Right cardiac atrium (tissue), 5 donors: Measurements from ENCODE around the gene PIK3R2. TPM values are rescaled to one million over a fixed set of nuclear protein-coding genes. Genes with fewer than 3 reads are reported as not detected.
"Not testable (repeated sequence)": the region's sequence is repeated elsewhere in the genome, so short reads cannot be mapped to it uniquely, and the experiment has no call there.

Experiments
- ATAC-seq, 2 donors: fragments of 200-7000 bp; cut with Tn5 transposase; one replicate each; pipeline versions ENCODE4 v1.8.0 to v1.9.1; 2020; ENCODE audit warnings: moderate library complexity in 2 of 2, mild to moderate bottlenecking in 1 of 2
- DNase-seq, 3 donors: peaks; one replicate each; pipeline ENCODE4 v3.0.0-alpha.2; 2020
- H3K27ac ChIP-seq: one replicate; pipeline ENCODE4 v1.5.1; 2013; ENCODE audit warnings: mild to moderate bottlenecking, low read length, control low read depth, moderate library complexity
- H3K27me3 ChIP-seq: one replicate; pipeline ENCODE4 v1.6.1; 2013; ENCODE audit not compliant: control insufficient read depth, insufficient read depth
- H3K4me1 ChIP-seq: one replicate; pipeline ENCODE4 v1.6.1; 2013; ENCODE audit warnings: low read length; ENCODE audit not compliant: control insufficient read depth, insufficient read depth
- H3K4me3 ChIP-seq: one replicate; pipeline ENCODE4 v1.5.1; 2013; ENCODE audit warnings: low read length, control low read depth
- H3K9me3 ChIP-seq: one replicate; pipeline ENCODE4 v1.6.1; 2013; ENCODE audit warnings: low read length; ENCODE audit not compliant: control insufficient read depth
- WGBS: extraction: QIAGEN DNeasy Blood & Tissue Kit; methylation state at CpG from one replicate; pipeline ENCODE4 v1.1.7; 2013; 5-methylcytosine and 5-hydroxymethylcytosine counted together
- intact Hi-C, 4 donors: fragments of 100-400 bp; cut with DNase I; formaldehyde crosslinking; loops; one replicate each; pipeline versions ENCODE4 v1.11.0 to v1.14.0; 2022 to 2023
- long read RNA-seq, 4 donors: library from polyadenylated mRNA; unstranded; transcript quantifications; one replicate each; pipeline ENCODE4 v2.0.0, GENCODE V29; 2020 to 2021
- polyA plus RNA-seq: library from polyadenylated mRNA; stranded (reverse); fragments of 200-250 nt; gene quantifications from one replicate; pipeline ENCODE4 v1.2.3, GENCODE V29; 2013
- total RNA-seq, 4 donors: library from RNA; stranded (reverse); fragmentation: NEBNext Ultra II Directional; extraction: Animal tissue kit (Norgen Biotek cat#: 25700); gene quantifications; one replicate each; pipeline ENCODE4 v1.2.1, GENCODE V29; 2021
- donor health status: healthy with polysubstance abuse.
- donor health status: DM: no; HTN: yes; CAD: no.
- donor health status: DM: no; HTN: no; CAD: no.
- donor health status: DM: no; HTN: yes; CAD: no; lungs with severe emphysema.
- donor health status: DM: yes; HTN: yes; CAD: no.

Gene PIK3R2
- 10 to 100 TPM; 21.3 to 30.1 (median 26.4) TPM for total RNA-seq
- polyA plus RNA-seq: 7.1 TPM
- long read RNA-seq, donor 1, full-length matches to known transcripts: 15 of 23 reads
- long read RNA-seq, donor 1, partial matches to known transcripts: 5 of 23 reads
- long read RNA-seq, donor 1, other reads (novel, unspliced or antisense): 3 of 23 reads
- long read RNA-seq, donor 2, full-length matches to known transcripts: 37 of 49 reads
- long read RNA-seq, donor 2, partial matches to known transcripts: 6 of 49 reads
- long read RNA-seq, donor 2, other reads (novel, unspliced or antisense): 6 of 49 reads
- long read RNA-seq, donor 3: 0 reads
- long read RNA-seq, donor 4, full-length matches to known transcripts: 27 of 37 reads
- long read RNA-seq, donor 4, partial matches to known transcripts: 6 of 37 reads
- long read RNA-seq, donor 4, other reads (novel, unspliced or antisense): 4 of 37 reads

- H3K9me3 ChIP-seq: no peaks in the 10 kb centered on the region
- H3K4me1 ChIP-seq: peaks cover 11% of the 10 kb centered on the region
- intact Hi-C loops: loop anchor here in 2 of 4 donors (5.0 kb wide), 1 partner anchor 36 kb away; no protein-coding TSS in a partner anchor
- peak; percentile 100 for DNase-seq
- H3K27me3 ChIP-seq: no peaks in the 10 kb centered on the region
- under 1% methylated on average over 86 of the region's 86 CpGs for WGBS
- H3K4me3 ChIP-seq: peak within 1 kb of the TSS; percentile 84
- peak within 1 kb of the TSS; percentile 99 for H3K27ac ChIP-seq
- peak; percentile 91 to 92 for ATAC-seq
Measured at GRCh38 chr19:18152817-18153555, at the start of gene PIK3R2. TSS of gene PIK3R2 (plus strand) at chr19:18153163. CDS start at chr19:18155880, 2,717 bp downstream.

- Histone ChIP-seq H3K4me1 (peaks cover 3% of the 10 kb centered on the region), H3K27ac (peak overlapping the region; percentile 48), H3K9me3 (no peaks in the 10 kb centered on the region), H3K27me3 (no peaks in the 10 kb centered on the region), H3K4me3 (peak overlapping the region; percentile 57)
- intact Hi-C loops: no loop called here
- no peak for DNase-seq
- WGBS: 71% methylated on average over 5 of the region's 5 CpGs
- ATAC-seq: no peak
Measured at GRCh38 chr19:18104793-18105131, 48.2 kb upstream of the PIK3R2 start.

GRCh38 chr19:18105259-18105658 lies 47.7 kb upstream of the PIK3R2 start:
- H3K27ac ChIP-seq, DNase-seq, H3K27me3 ChIP-seq, H3K4me1 ChIP-seq, H3K4me3 ChIP-seq, ATAC-seq, intact Hi-C loops, H3K9me3 ChIP-seq: not testable (repeated sequence)
- WGBS: 79% methylated on average over 7 of the region's 7 CpGs

GRCh38 chr19:18107235-18107634 lies 45.7 kb upstream of the PIK3R2 start:
- 94% methylated on average over 9 of the region's 9 CpGs for WGBS
- intact Hi-C loops: no loop called here

DNA sequence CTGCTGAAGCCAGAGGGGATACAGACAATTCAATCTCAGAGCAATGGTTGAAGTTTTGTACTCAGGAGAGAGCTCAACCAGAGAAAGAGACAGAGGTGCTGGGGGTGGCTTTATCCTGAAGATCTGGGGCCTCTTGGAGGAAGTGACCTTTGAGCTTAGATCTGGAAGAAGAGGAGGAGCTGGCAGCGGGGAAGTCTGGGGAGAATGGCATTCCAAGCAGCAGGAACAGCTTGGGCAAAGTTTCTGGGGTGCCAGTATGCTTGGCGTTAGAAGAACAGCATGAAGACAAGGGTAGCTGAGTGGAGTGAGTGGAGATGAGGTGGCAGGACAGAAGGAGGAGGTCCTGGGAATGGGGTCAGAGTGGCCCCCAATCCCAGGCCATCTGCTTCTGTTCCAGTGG lies 44.1 kb upstream of the PIK3R2 start:
- Histone ChIP-seq H3K9me3 (no peaks in the 10 kb centered on the region), H3K27ac (no peak overlapping the region), H3K4me3 (no peak overlapping the region), H3K4me1 (peaks cover 3% of the 10 kb centered on the region), H3K27me3 (no peaks in the 10 kb centered on the region)
- intact Hi-C loops: no loop called here
- no peak for DNase-seq
- 66% methylated on average over 2 of the region's 2 CpGs for WGBS
- no peak for ATAC-seq

More at GRCh38 chr19:18107235-18107634, 45.7 kb upstream of the PIK3R2 start:
- ATAC-seq (no peak), DNase-seq (no peak)
- H3K9me3 ChIP-seq: no peaks in the 10 kb centered on the region
- H3K27me3 ChIP-seq: no peaks in the 10 kb centered on the region
- peaks cover 3% of the 10 kb centered on the region for H3K4me1 ChIP-seq
- no peak overlapping the region for H3K27ac ChIP-seq
- no peak overlapping the region for H3K4me3 ChIP-seq

- no peaks in the 10 kb centered on the region for H3K27me3 ChIP-seq
- ATAC-seq: peak; percentile 2
Measured at GRCh38 chr19:18109341-18109732, 43.6 kb upstream of the PIK3R2 start.

DNA sequence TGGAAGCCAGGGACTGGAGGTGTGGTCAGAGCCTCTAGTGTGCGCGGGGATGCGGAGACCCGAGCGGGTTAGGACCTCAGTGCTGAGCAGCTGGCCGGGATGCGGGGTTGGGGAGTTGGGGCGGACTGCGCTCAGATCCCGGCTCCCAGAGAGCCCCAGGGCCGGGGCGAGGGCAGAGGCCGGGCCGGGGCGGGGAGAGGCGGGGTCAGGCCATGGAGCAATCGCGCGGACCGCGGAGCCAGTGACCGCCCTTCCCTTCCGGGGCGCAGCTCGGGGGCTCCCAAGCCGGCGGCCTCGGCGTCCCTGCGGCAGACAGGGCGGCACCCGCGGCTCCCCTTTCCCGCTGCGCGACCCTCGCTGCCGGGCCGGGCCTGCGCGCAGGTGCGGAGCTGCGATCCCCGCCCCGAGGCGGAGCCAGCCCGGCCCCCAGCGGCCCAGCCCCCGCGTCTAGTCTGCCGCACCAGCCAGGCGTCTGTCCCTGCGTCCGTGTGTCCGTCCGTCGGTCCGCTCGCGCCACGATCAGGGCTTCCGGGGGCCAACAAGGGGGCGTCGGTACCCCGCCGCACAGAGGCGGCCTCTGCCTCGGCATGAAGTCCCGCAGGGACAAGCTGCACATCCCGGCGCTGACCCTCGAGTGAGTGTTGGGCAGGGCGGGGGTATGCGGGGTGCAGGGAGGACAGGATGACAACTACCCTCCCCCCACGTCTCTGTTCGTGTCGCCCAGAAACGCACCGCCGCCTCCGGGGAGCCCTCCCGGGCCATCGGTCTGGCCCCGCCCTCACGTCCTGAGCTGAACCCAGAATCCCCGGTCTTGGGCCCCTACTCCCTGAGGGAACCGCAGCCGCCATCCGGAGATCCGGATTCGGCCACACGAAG lies 43.0 kb upstream of the PIK3R2 start:
- H3K4me1 ChIP-seq: no peaks in the 10 kb centered on the region
- no peak overlapping the region for H3K27ac ChIP-seq
- WGBS: 2% methylated on average over 92 of the region's 92 CpGs
- no peaks in the 10 kb centered on the region for H3K27me3 ChIP-seq
- intact Hi-C loops: loop anchor here in 3 of 4 donors (5.0 to 10.0 kb wide), 4 partner anchors 52 to 142 kb away; no protein-coding TSS in a partner anchor
- ATAC-seq: peak; percentile 77 to 80
- peak overlapping the region; percentile 56 for H3K4me3 ChIP-seq
- H3K9me3 ChIP-seq: no peaks in the 10 kb centered on the region
- DNase-seq: peak; percentile 64 to 89 (median 89)

More at GRCh38 chr19:18109341-18109732, 43.6 kb upstream of the PIK3R2 start:
- H3K4me3 ChIP-seq: peak overlapping the region; percentile 56
- H3K27ac ChIP-seq: no peak overlapping the region
- intact Hi-C loops: no loop called here
- 58% methylated on average over 12 of the region's 12 CpGs for WGBS
- H3K9me3 ChIP-seq: no peaks in the 10 kb centered on the region
- peak in 1 of 3 donors; percentile 71 for DNase-seq
- H3K4me1 ChIP-seq: peaks cover 3% of the 10 kb centered on the region

DNA sequence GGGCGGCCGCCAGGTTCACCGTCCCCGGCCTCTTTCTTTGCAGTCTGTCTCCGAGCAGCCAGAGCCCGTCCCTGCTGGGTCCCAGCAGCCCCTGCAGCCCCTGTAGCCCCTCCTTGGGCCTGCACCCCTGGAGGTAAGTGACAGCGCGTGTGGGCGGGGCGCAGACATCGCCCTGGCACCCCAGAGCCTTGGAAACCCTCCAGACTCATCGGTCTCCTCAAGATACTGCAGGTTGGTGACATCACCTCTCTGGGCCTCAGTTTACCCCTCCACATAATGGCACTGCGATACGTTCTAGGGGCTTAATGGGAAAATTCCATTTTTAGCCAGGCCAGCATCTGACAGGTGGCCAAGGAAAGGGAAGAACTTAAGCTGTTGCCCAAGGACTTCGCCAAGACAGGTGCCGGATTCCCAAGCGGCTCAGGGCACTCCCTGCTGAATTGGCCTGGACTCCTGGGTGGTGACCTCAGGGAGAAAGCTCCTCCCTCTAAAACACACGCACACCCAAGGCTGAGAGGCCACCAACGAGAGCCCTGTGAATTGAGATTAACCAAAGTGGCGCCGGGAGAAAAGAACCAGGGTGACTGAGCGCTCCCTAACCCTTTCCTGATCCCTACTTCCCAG lies 42.2 kb upstream of the PIK3R2 start:
- peak overlapping the region; percentile 56 for H3K4me3 ChIP-seq
- no peak overlapping the region for H3K27ac ChIP-seq
- H3K27me3 ChIP-seq: no peaks in the 10 kb centered on the region
- H3K4me1 ChIP-seq: no peaks in the 10 kb centered on the region
- H3K9me3 ChIP-seq: no peaks in the 10 kb centered on the region
- 39% methylated on average over 22 of the region's 22 CpGs for WGBS
- no peak for ATAC-seq
- no peak for DNase-seq
- intact Hi-C loops: loop anchor here in 3 of 4 donors (5.0 to 10.0 kb wide), 4 partner anchors 52 to 142 kb away; no protein-coding TSS in a partner anchor

DNA sequence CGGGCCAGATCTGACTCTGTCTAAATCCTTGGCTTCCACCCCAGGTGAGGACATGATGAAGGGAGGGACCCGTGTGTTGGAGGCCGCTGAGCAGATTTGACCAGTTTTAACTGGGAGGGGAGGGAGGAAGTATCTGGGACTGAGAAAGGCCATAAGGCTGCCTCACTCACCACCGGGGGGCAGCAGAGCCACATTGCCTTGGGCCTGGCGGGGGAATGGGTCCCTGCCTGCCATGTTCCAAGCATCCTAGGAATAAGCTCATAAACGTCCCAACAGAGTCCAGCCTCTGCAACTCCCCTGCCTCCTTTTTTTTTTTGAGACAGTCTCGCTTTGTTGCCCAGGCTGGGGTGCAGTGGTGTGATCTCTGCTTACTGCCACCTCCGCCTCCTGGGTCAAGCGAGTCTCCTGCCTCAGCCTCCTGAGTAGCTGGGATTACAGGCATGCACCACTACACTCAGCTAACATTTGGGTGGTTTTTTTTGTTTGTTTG lies 39.9 kb upstream of the PIK3R2 start:
- WGBS: 33% methylated on average over 9 of the region's 9 CpGs
- peak; percentile 86 to 95 (median 95) for DNase-seq
- intact Hi-C loops: loop anchor here in 3 of 4 donors (5.0 to 10.0 kb wide), 4 partner anchors 49 to 139 kb away; no protein-coding TSS in a partner anchor

DNA sequence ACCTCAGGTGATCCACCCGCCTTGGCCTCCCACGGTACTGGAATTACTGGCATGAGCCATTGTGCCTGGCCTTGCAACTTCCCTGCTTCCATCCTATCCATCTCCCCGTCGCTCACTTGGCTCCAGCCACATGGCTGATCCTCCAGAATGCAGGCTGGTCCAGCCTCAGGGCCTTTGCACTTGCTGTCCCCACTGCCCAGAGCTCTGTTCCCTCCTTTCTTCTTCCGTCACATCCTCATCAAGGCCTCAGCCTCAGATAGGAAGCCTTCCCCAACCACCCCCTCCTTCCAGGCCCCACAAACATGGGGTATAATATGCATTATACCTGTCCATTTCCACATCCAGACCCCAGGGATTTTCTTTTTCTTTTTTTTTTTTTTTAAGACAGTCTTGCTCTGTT lies 39.1 kb upstream of the PIK3R2 start:
- H3K9me3 ChIP-seq: no peaks in the 10 kb centered on the region
- intact Hi-C loops: loop anchor here in 3 of 4 donors (5.0 to 10.0 kb wide), 4 partner anchors 48 to 138 kb away; no protein-coding TSS in a partner anchor
- H3K27ac ChIP-seq: no peak overlapping the region
- H3K27me3 ChIP-seq: no peaks in the 10 kb centered on the region
- H3K4me3 ChIP-seq: no peak overlapping the region
- H3K4me1 ChIP-seq: peaks cover 3% of the 10 kb centered on the region
- no peak for ATAC-seq
- no peak for DNase-seq
- 94% methylated on average over 5 of the region's 5 CpGs for WGBS

More for the DNA sequence above, 39.9 kb upstream of the PIK3R2 start:
- H3K4me3 ChIP-seq: no peak overlapping the region
- ATAC-seq: peak; percentile 65 to 76
- peaks cover 3% of the 10 kb centered on the region for H3K4me1 ChIP-seq
- H3K27ac ChIP-seq: no peak overlapping the region
- no peaks in the 10 kb centered on the region for H3K27me3 ChIP-seq
- no peaks in the 10 kb centered on the region for H3K9me3 ChIP-seq
